ENCODE results near the gene SIL1. TPM values are rescaled to one million over a fixed set of nuclear protein-coding genes. Genes with fewer than 3 reads are reported as not detected.

The SIL1 gene
- total and polyA plus RNA-seq, 2 of the 8 experiments (the other 6 are each of a cell fraction or from before 2014, with no cell fraction given) = 8.3 to 12.8 TPM

DNA sequence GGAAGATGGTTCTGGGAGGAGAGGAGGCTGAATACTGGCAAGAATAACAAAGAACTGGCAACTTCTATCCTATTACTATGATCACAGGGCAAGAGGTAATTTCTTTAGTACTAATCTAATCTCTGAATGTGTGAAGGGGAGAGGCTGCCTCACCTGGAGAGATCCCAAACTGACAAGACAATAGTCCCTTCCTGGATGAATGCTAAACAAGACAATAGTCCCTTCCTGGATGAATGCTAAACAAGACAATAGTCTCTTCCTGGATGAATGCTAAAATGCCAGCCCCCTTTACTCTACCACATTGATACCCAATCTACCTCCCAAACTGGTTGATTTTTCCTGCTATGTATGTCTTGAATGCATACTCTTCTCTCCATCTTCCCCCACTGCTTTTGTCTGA lies 145.2 kb downstream of the SIL1 start:
- no peaks in the 10 kb centered on the region for H3K36me3 ChIP-seq (ENCODE audit: control insufficient read depth in 2 of 4, insufficient read depth in 4 of 4, low read length in 3 of 4)
- ChIA-PET CTCF (ENCODE audit: partially characterized antibody) (no interaction called here), POLR2A (ENCODE audit: partially characterized antibody) (no interaction called here)
- FAIRE-seq (no peak), DNase-seq (ENCODE audit: low read depth in 1 of 2, low spot score in 2 of 2) (no peak)
- H2AK5ac ChIP-seq (ENCODE audit: low read depth, low read length) = 0 out of 2 replicates have a peak overlapping the region, but pooled peaks have one; percentile 39
- H4K8ac ChIP-seq (ENCODE audit: extremely low read depth, insufficient read depth, low read length) = no peak overlapping the region
- no peak overlapping the region for H2AFZ ChIP-seq (ENCODE audit: low read length)
- peak overlapping the region; percentile 81; the same call in 1 of the 2 replicates for H2BK5ac ChIP-seq (ENCODE audit: low read depth, low read length)
- TF ChIP-seq CBX5 (IDR thresholded peaks at IDR 0.05; ENCODE audit: low read depth, low read length) (no peak), RXRA (IDR thresholded peaks at IDR 0.05; ENCODE audit: insufficient read depth, low read depth, low read length) (no peak), SRF (IDR thresholded peaks at IDR 0.05; ENCODE audit: low read depth, low read length) (no peak), EZH2 (IDR thresholded peaks at IDR 0.05; ENCODE audit: low read depth, low read length, severe bottlenecking) (no peak), CHD1 (IDR thresholded peaks at IDR 0.05; ENCODE audit: low read depth, low read length) (no peak), TAF7 (optimal IDR thresholded peaks at IDR 0.05; ENCODE audit: borderline replicate concordance, low read depth, low read length) (no peak)
- no peak overlapping the region for H2BK15ac ChIP-seq (ENCODE audit: low read length)
- no peak overlapping the region for H3K4me3 ChIP-seq (ENCODE audit: extremely low read depth in 1 of 4, insufficient read depth in 2 of 4, low read depth in 3 of 4, low read length in 4 of 4)
- H4K91ac ChIP-seq (replicated peaks; ENCODE audit: insufficient read length, low read length) = no peak overlapping the region
- H3K4me1 ChIP-seq (replicated peaks in 1 of 4; ENCODE audit: control insufficient read depth in 3 of 4, insufficient read depth in 4 of 4, low read length in 3 of 4) = peaks cover 0 to 3% (median 1%) of the 10 kb centered on the region in 4 experiments; a peak in 5 of 7 replicates
- no peaks in the 10 kb centered on the region for H3K23me2 ChIP-seq (ENCODE audit: low read depth, low read length)
- H3K27me3 ChIP-seq (replicated peaks in 1 of 4; ENCODE audit: control insufficient read depth in 3 of 4, extremely low read depth in 1 of 4, insufficient read depth in 3 of 4, low read length in 3 of 4) = no peaks in the 10 kb centered on the region
- peak overlapping the region; percentile 30 to 35; a peak in 3 of 4 replicates for H3K4me2 ChIP-seq (ENCODE audit: insufficient read depth in 1 of 2, low read depth in 2 of 2, low read length in 2 of 2)
- H3K4ac ChIP-seq (replicated peaks; ENCODE audit: insufficient read length, low read depth, low read length) = no peak overlapping the region
- H3K23ac ChIP-seq (ENCODE audit: insufficient read length) = no peak overlapping the region
- H2BK20ac ChIP-seq (ENCODE audit: low read length) = no peak overlapping the region
- H3K79me1 ChIP-seq (ENCODE audit: low read depth, low read length) = no peaks in the 10 kb centered on the region
- no peak overlapping the region for H3K27ac ChIP-seq (ENCODE audit: low read depth, low read length)
- no peak overlapping the region for H4K5ac ChIP-seq (ENCODE audit: insufficient read length, low read depth, low read length)
- H3K18ac ChIP-seq (ENCODE audit: extremely low read depth, low read length) = no peak overlapping the region
- no peak overlapping the region for H3K14ac ChIP-seq (ENCODE audit: insufficient read length)
- no peak overlapping the region for H2BK12ac ChIP-seq (ENCODE audit: low read depth, low read length)
- no peak overlapping the region for H3K9ac ChIP-seq (replicated peaks in 1 of 4; ENCODE audit: extremely low read depth in 1 of 4, low read depth in 3 of 4, low read length in 3 of 4)
- H4K20me1 ChIP-seq (replicated peaks in 1 of 2; ENCODE audit: control insufficient read depth in 1 of 2, insufficient read depth in 2 of 2, low read length in 2 of 2) = no peaks in the 10 kb centered on the region
- no peaks in the 10 kb centered on the region for H3K79me2 ChIP-seq (ENCODE audit: control insufficient read depth in 1 of 2, insufficient read depth in 2 of 2, low read length in 2 of 2)
- no peak overlapping the region for H3K56ac ChIP-seq (replicated peaks; ENCODE audit: insufficient read length, low read depth, low read length)
- H2BK120ac ChIP-seq (replicated peaks; ENCODE audit: low read depth, low read length) = no peak overlapping the region
- peaks cover 4 to 5% of the 10 kb centered on the region in 2 experiments; a peak in 3 of 4 replicates for H3K9me3 ChIP-seq (ENCODE audit: insufficient read depth in 2 of 2, low read depth in 1 of 2, low read length in 1 of 2)
